ENCODE results near the gene LILRB4. TPM values are rescaled to one million over a fixed set of nuclear protein-coding genes. Genes with fewer than 3 reads are reported as not detected.
"Not testable (repeated sequence)": the region's sequence is repeated elsewhere in the genome, so short reads cannot be mapped to it uniquely, and the experiment has no call there.

The LILRB4 gene
- total and polyA plus RNA-seq, 4 donors = 8.0 to 153 (median 19.0) TPM

DNA sequence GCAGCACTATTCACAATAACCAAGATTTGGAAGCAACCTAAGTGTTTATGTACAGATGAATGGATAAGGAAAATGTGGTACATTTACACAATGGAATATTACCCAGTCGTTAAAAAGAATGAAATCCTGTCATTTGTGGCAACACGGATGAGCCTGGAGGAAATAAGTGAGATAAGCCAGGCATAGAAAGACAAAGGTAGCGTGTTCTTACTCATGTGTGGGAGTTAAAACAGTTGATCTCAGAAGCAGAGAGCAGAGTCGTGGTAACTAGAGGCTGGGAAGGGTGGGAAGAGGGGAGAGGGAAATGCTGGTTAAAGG lies 29.5 kb downstream of the LILRB4 start:
- H3K4me3 ChIP-seq = no peak overlapping the region
- H3K9me3 ChIP-seq (ENCODE audit: control insufficient read depth in 4 of 4, insufficient read depth in 3 of 4, low read length in 3 of 4) = no peaks in the 10 kb centered on the region
- WGBS, 2 donors = 69 to 79% methylated on average over 4 of the region's 4 CpGs
- no peaks in the 10 kb centered on the region for H3K4me1 ChIP-seq (ENCODE audit: control insufficient read depth in 5 of 5, insufficient read depth in 5 of 5, low read length in 5 of 5)
- H3K36me3 ChIP-seq (ENCODE audit: control insufficient read depth in 4 of 4, insufficient read depth in 4 of 4, low read length in 4 of 4) = no peaks in the 10 kb centered on the region
- DNase-seq (no peak), ATAC-seq (ENCODE audit: insufficient read depth, low FRiP score) (no peak)
- no peaks in the 10 kb centered on the region for H3K27me3 ChIP-seq (ENCODE audit: control insufficient read depth in 3 of 3, insufficient read depth in 3 of 3, low read length in 2 of 3)
- H3K27ac ChIP-seq (ENCODE audit: low read depth in 1 of 2, low read length in 1 of 2) = no peak overlapping the region
- no peak overlapping the region for H3K9ac ChIP-seq (ENCODE audit: insufficient read depth in 1 of 2, low read length in 2 of 2)
- TF ChIP-seq, protein P1, sequence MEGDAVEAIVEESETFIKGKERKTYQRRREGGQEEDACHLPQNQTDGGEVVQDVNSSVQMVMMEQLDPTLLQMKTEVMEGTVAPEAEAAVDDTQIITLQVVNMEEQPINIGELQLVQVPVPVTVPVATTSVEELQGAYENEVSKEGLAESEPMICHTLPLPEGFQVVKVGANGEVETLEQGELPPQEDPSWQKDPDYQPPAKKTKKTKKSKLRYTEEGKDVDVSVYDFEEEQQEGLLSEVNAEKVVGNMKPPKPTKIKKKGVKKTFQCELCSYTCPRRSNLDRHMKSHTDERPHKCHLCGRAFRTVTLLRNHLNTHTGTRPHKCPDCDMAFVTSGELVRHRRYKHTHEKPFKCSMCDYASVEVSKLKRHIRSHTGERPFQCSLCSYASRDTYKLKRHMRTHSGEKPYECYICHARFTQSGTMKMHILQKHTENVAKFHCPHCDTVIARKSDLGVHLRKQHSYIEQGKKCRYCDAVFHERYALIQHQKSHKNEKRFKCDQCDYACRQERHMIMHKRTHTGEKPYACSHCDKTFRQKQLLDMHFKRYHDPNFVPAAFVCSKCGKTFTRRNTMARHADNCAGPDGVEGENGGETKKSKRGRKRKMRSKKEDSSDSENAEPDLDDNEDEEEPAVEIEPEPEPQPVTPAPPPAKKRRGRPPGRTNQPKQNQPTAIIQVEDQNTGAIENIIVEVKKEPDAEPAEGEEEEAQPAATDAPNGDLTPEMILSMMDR (IDR thresholded peaks at IDR 0.05; ENCODE audit: control extremely low read depth, extremely low read depth) = no peak

DNA sequence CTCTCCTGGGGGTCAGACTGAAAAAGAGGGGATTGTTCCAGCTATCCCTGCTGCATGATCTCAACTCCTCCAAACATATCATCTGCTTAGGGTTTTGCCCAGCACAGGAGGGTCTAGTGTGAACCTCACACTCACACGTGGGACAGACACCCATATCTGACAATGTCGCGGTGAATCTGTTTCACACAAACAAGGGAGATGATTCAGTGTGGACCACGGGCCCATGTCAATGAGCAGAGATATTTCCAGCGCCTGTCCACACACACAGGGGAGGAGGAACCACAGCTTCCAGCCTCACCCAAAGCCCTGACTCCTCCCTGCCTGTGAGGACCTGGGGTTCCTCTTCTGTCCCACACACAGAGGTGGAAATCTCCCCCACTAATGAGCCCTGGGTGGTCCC lies 31.9 kb downstream of the LILRB4 start:
- Histone ChIP-seq H3K4me3 (no peak overlapping the region), H3K36me3 (ENCODE audit: control insufficient read depth in 4 of 4, insufficient read depth in 4 of 4, low read length in 4 of 4) (no peaks in the 10 kb centered on the region), H3K9me3 (ENCODE audit: control insufficient read depth in 4 of 4, insufficient read depth in 3 of 4, low read length in 3 of 4) (no peaks in the 10 kb centered on the region), H3K9ac (ENCODE audit: insufficient read depth in 1 of 2, low read length in 2 of 2) (no peak overlapping the region), H3K4me1 (ENCODE audit: control insufficient read depth in 5 of 5, insufficient read depth in 5 of 5, low read length in 5 of 5) (no peaks in the 10 kb centered on the region), H3K27ac (ENCODE audit: low read depth in 1 of 2, low read length in 1 of 2) (no peak overlapping the region), H3K27me3 (ENCODE audit: control insufficient read depth in 3 of 3, insufficient read depth in 3 of 3, low read length in 2 of 3) (no peaks in the 10 kb centered on the region)
- ATAC-seq (ENCODE audit: insufficient read depth, low FRiP score) (no peak), DNase-seq (no peak)
- 68 to 78% methylated on average over 5 of the region's 5 CpGs for WGBS, 2 donors
- TF ChIP-seq, protein P1 (IDR thresholded peaks at IDR 0.05; ENCODE audit: control extremely low read depth, extremely low read depth) = no peak

DNA sequence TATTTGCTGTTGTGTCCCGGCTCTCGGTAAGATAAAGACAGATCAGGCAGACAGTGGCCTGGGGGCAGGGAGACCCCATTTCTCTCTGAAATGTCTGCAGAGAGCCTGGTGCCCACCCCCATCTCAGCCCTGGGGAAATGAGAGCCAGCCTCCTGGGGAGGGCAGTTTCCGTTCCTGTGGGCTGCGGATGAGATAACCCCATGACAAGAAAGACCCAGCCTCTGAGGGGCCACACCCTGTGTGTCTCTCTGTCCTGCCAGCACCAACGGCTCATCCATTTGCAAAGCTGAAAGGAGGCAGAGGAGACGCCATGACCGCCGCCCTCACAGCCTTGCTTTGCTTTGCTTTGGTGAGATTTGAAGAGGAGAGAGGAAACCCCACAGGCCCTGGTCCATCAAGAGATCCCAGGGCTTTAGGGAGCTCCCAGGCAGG lies 33.3 kb downstream of the LILRB4 start:
- no peaks in the 10 kb centered on the region for H3K27me3 ChIP-seq (ENCODE audit: control insufficient read depth in 3 of 3, insufficient read depth in 3 of 3, low read length in 2 of 3)
- no peak for ATAC-seq (ENCODE audit: insufficient read depth, low FRiP score)

DNA sequence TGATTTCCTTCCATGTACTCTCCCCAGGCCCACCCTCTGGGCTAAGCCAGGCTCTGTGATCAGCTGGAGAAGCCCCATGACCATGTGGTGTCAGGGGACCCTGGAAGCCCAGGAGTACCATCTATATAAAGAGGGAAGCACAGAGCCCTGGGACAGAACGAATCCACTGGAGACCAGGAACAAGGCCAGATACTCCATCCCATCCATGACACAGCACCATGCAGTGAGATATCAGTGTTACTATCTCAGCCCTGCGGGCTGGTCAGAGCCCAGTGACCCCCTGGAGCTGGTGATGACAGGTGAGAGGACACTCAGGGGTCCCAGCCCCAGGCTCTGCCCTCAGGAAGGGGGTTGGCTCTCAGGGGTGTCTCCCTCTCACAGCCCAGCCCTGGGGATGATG lies 34.0 kb downstream of the LILRB4 start:
- H3K36me3 ChIP-seq (ENCODE audit: control insufficient read depth in 4 of 4, insufficient read depth in 4 of 4, low read length in 4 of 4) = no peaks in the 10 kb centered on the region
- TF ChIP-seq, protein P1 (IDR thresholded peaks at IDR 0.05; ENCODE audit: control extremely low read depth, extremely low read depth) = no peak
- DNase-seq (no peak), ATAC-seq (ENCODE audit: insufficient read depth, low FRiP score) (no peak)
- no peaks in the 10 kb centered on the region for H3K4me1 ChIP-seq (ENCODE audit: control insufficient read depth in 5 of 5, insufficient read depth in 5 of 5, low read length in 5 of 5)
- no peaks in the 10 kb centered on the region for H3K9me3 ChIP-seq (ENCODE audit: control insufficient read depth in 4 of 4, insufficient read depth in 3 of 4, low read length in 3 of 4)
- H3K4me3 ChIP-seq = no peak overlapping the region
- WGBS, 2 donors = 21 to 45% methylated on average over 2 of the region's 2 CpGs
- no peaks in the 10 kb centered on the region for H3K27me3 ChIP-seq (ENCODE audit: control insufficient read depth in 3 of 3, insufficient read depth in 3 of 3, low read length in 2 of 3)
- no peak overlapping the region for H3K27ac ChIP-seq (ENCODE audit: low read depth in 1 of 2, low read length in 1 of 2)
- no peak overlapping the region for H3K9ac ChIP-seq (ENCODE audit: insufficient read depth in 1 of 2, low read length in 2 of 2)

More for the DNA sequence above, 33.3 kb downstream of the LILRB4 start:
- TF ChIP-seq, protein P1 (IDR thresholded peaks at IDR 0.05; ENCODE audit: control extremely low read depth, extremely low read depth) = no peak
- Histone ChIP-seq H3K9me3 (ENCODE audit: control insufficient read depth in 4 of 4, insufficient read depth in 3 of 4, low read length in 3 of 4) (no peaks in the 10 kb centered on the region), H3K4me3 (no peak overlapping the region), H3K27ac (ENCODE audit: low read depth in 1 of 2, low read length in 1 of 2) (no peak overlapping the region), H3K4me1 (ENCODE audit: control insufficient read depth in 5 of 5, insufficient read depth in 5 of 5, low read length in 5 of 5) (no peaks in the 10 kb centered on the region), H3K36me3 (ENCODE audit: control insufficient read depth in 4 of 4, insufficient read depth in 4 of 4, low read length in 4 of 4) (no peaks in the 10 kb centered on the region), H3K9ac (ENCODE audit: insufficient read depth in 1 of 2, low read length in 2 of 2) (no peak overlapping the region)
- 57 to 60% methylated on average over 8 of the region's 8 CpGs for WGBS, 2 donors
- DNase-seq = no peak

DNA sequence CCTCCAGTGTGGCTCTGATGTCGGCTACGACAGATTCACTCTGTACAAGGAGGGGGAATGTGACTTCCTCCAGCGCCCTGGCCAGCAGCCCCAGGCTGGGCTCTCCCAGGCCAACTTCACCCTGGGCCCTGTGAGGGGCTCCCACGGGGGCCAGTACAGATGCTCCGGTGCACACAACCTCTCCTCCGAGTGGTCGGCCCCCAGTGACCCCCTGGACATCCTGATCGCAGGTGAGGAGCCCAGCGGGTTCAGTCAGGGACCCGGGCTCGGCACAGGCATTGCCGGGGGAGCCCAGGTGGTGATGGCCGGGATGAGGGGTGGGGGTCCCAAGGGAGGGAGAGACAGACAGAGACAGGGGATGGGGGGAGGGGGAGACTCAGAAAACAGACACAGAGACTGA lies 34.9 kb downstream of the LILRB4 start:
- not testable (repeated sequence) for H3K9ac ChIP-seq (ENCODE audit: insufficient read depth in 1 of 2, low read length in 2 of 2); DNase-seq; H3K36me3 ChIP-seq (ENCODE audit: control insufficient read depth in 4 of 4, insufficient read depth in 4 of 4, low read length in 4 of 4); H3K9me3 ChIP-seq (ENCODE audit: control insufficient read depth in 4 of 4, insufficient read depth in 3 of 4, low read length in 3 of 4); H3K4me3 ChIP-seq; H3K27ac ChIP-seq (ENCODE audit: low read depth in 1 of 2, low read length in 1 of 2); H3K4me1 ChIP-seq (ENCODE audit: control insufficient read depth in 5 of 5, insufficient read depth in 5 of 5, low read length in 5 of 5); H3K27me3 ChIP-seq (ENCODE audit: control insufficient read depth in 3 of 3, insufficient read depth in 3 of 3, low read length in 2 of 3); ATAC-seq (ENCODE audit: insufficient read depth, low FRiP score)
- 78 to 88% methylated on average over 13 of the region's 13 CpGs for WGBS, 2 donors

Data from lung (tissue), 12 donors.